Activated naive CD4-positive, alpha-beta T cell treated with anti-CD3 and anti-CD28 coated beads for 36 hours (primary cell): ENCODE measurements around the gene UNC13B. TPM values are rescaled to one million over a fixed set of nuclear protein-coding genes. Genes with fewer than 3 reads are reported as not detected.

Experiments used
- CTCF ChIA-PET: fragments of 350-600 bp; sonication (Branson Sonifier 250); formaldehyde crosslinking; loops from one replicate; lab custom pipeline; 2021; ENCODE audit warnings: antibody characterized with exemption; lab: Charles Lee
- DNase-seq: peaks from one replicate; pipeline ENCODE4 v3.0.0-alpha.2; 2020
- H3K27ac Mint-ChIP-seq: one replicate; pipeline ENCODE4 v1.8.0; 2021; ENCODE audit warnings: mild to moderate bottlenecking, mixed read lengths
- H3K27me3 Mint-ChIP-seq: one replicate; pipeline ENCODE4 v1.8.0; 2021; ENCODE audit warnings: low read depth, mixed read lengths
- H3K36me3 Mint-ChIP-seq: one replicate; pipeline ENCODE4 v1.8.0; 2021; ENCODE audit warnings: low read depth, mixed read lengths
- H3K4me1 Mint-ChIP-seq: one replicate; pipeline ENCODE4 v1.8.0; 2021; ENCODE audit warnings: low read depth, mixed read lengths
- H3K4me3 Mint-ChIP-seq: one replicate; pipeline ENCODE4 v1.8.0; 2021; ENCODE audit warnings: mild to moderate bottlenecking, moderate library complexity, mixed read lengths
- H3K9me3 Mint-ChIP-seq: one replicate; pipeline ENCODE4 v1.8.0; 2021; ENCODE audit warnings: mixed read lengths
- intact Hi-C: fragments of 100-400 bp; cut with micrococcal nuclease; formaldehyde crosslinking; loops from one replicate; pipeline ENCODE4 v1.15.1; 2023
- total RNA-seq, 2 experiments: library from RNA; stranded (reverse); gene quantifications; one replicate each; pipeline ENCODE4 v1.2.3, GENCODE V29; 2021

The UNC13B gene
- total RNA-seq, 2 experiments from 2014 or later, result 5.4 to 6.4 TPM

DNA sequence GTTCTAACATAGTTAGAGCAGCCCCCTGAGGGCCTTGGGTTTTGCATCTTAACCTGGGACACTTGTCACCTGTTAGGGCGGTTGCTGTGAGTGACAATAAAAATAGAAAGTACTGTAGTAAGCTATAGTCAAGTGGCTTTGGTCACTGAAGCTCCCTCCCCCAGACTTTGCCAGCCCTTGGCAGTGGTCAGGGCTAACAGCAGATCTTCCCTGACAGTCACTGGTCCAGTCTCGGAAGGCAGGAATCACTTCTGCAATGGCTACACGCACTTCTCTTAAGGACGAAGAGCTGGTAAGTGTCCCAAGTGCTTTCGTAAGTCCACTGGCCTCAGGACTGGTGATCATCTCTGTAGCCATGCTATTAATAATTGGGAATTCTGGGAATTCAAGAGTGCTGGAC lies 213.1 kb downstream of the UNC13B start:
- intact Hi-C loops, result no loop called here
- no peaks in the 10 kb centered on the region for H3K4me1 Mint-ChIP-seq
- CTCF ChIA-PET, result interaction anchor here (1.2 kb wide), 1 partner anchor 34 kb away, joined by 3 read pairs; no protein-coding TSS in a partner anchor
- no peaks in the 10 kb centered on the region for H3K27me3 Mint-ChIP-seq
- no peak overlapping the region for H3K27ac Mint-ChIP-seq
- no peak for DNase-seq
- no peak overlapping the region for H3K4me3 Mint-ChIP-seq
- H3K9me3 Mint-ChIP-seq, result no peaks in the 10 kb centered on the region
- H3K36me3 Mint-ChIP-seq, result no peaks in the 10 kb centered on the region

DNA sequence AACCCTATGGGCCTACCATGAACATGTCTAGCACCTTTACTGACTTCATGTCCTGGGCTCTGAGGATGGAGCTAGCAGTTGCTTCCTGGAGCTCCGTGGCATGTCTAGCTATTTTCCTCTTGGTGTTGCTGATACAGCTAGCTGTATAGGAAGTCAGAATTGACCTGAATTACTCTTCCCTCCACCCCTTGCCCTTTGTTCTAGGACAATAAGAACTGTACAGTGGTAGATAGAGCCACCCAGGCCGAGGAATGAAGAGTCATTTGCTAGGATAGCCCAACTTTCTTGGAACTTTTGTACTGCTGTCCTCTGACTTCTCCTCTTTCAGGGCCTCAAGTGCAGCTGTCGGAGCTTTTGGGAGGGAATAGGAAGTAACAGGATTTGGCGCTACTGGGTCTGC lies 218.2 kb downstream of the UNC13B start:
- Mint-ChIP-seq H3K36me3 (no peaks in the 10 kb centered on the region), H3K27ac (no peak overlapping the region), H3K4me1 (no peaks in the 10 kb centered on the region), H3K4me3 (no peak overlapping the region), H3K27me3 (no peaks in the 10 kb centered on the region), H3K9me3 (no peaks in the 10 kb centered on the region)
- intact Hi-C loops, result no loop called here
- DNase-seq, result no peak
- CTCF ChIA-PET, result interaction anchor here (0.7 kb wide), 1 partner anchor 782 kb away, joined by 9 read pairs; no protein-coding TSS in a partner anchor

DNA sequence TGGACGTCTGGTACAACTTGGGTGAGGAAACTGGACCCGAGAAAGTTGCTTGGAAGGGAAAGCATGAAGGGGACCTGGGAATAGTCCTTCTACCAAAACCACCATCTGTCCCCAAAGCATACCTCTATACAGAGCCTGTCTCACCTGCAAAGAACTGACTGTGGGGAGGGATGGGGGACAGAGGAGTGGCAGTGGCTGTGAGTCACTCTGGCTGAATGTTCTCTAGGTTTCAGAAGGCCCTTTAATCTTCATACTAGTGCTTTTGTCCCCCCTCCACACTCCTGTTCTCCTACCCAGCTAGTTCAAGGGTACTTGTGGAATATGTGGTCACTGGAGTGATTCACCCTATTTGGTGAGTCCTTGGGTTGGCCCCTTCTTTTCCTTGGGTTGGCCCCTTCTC lies 218.8 kb downstream of the UNC13B start:
- no peaks in the 10 kb centered on the region for H3K9me3 Mint-ChIP-seq
- H3K4me3 Mint-ChIP-seq, result no peak overlapping the region
- CTCF ChIA-PET, result no interaction called here
- no peaks in the 10 kb centered on the region for H3K27me3 Mint-ChIP-seq
- DNase-seq, result no peak
- no peaks in the 10 kb centered on the region for H3K4me1 Mint-ChIP-seq
- no peaks in the 10 kb centered on the region for H3K36me3 Mint-ChIP-seq
- H3K27ac Mint-ChIP-seq, result no peak overlapping the region
- intact Hi-C loops, result no loop called here

DNA sequence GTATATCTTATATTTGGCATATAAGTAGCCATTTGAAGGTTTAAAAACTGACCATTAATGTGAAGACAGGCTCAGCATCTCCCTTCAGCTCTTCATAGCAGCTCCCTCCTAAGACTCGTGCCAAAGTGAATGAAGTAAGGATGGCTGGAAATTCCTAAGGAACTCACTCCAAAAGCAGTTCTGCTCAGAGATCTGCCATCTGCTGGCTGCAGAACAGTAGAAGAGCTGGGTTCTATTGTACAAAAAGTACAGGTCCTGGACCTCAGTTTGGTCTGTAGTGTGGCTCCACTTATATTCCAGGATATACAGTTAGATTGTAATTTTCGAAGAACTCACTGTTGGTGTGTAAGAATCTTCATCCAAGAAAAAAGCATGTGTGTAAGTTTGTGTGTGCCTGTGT lies 223.2 kb downstream of the UNC13B start:
- intact Hi-C loops, result no loop called here
- Mint-ChIP-seq H3K9me3 (no peaks in the 10 kb centered on the region), H3K36me3 (no peaks in the 10 kb centered on the region), H3K27me3 (no peaks in the 10 kb centered on the region), H3K4me1 (no peaks in the 10 kb centered on the region), H3K4me3 (no peak overlapping the region), H3K27ac (no peak overlapping the region)
- no peak for DNase-seq
- CTCF ChIA-PET, result interaction anchor here (0.6 kb wide), 2 partner anchors 265 to 640 kb away, joined by 3 to 4 read pairs; no protein-coding TSS in a partner anchor

DNA sequence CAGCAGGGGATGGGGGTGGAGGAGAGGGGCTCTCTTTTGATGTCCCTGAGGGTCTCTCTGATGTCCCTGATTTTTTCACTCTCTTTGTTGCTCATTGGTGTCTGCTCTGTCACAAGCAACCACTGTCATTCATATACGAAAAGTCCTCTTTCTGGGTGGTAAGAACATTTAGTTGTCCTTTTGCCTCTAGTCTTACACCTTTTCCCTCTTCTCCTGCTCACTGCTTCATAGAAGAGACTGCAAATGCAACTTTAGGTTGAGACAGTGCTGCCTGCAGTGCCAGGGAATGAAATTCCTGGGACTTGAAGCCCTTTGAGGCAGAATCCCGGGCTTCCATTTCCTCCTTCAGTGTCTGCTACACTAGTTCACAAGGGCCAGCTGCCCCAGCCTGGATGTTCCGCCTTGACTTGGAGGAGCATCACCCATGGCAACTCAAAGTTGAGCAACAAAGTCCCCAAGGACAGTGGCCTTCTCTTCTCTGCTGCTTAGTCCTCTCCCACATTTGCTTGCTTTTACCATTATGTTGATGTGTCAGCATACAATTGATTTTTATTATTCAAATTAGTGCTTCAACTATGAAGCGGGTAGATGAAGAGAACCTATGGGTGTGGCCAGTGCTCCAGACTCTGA lies 233.4 kb downstream of the UNC13B start:
- Mint-ChIP-seq H3K9me3 (no peaks in the 10 kb centered on the region), H3K4me3 (no peak overlapping the region), H3K4me1 (no peaks in the 10 kb centered on the region), H3K27me3 (no peaks in the 10 kb centered on the region), H3K36me3 (no peaks in the 10 kb centered on the region), H3K27ac (no peak overlapping the region)
- intact Hi-C loops, result no loop called here
- CTCF ChIA-PET, result no interaction called here
- DNase-seq, result no peak

DNA sequence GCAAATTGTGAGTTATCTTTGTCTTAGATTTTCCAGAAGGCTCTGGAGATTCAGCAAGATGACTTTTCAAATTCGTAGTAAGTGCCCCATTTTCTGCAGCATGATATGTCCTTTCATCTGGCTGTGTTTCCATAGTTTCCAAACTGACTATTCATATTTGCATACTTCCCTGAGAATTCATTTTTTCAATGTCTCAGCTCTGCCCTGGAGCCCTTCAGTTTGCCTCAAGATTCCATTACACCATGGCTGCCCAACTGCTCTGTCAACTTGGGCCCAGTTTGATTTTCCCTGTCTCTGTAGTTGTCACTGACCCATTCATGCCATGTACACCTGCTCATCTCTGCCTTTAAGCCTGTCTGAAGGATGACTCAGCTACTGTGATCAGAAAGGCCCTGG lies 233.9 kb downstream of the UNC13B start:
- intact Hi-C loops, result no loop called here
- H3K4me1 Mint-ChIP-seq, result no peaks in the 10 kb centered on the region
- H3K9me3 Mint-ChIP-seq, result no peaks in the 10 kb centered on the region

DNA sequence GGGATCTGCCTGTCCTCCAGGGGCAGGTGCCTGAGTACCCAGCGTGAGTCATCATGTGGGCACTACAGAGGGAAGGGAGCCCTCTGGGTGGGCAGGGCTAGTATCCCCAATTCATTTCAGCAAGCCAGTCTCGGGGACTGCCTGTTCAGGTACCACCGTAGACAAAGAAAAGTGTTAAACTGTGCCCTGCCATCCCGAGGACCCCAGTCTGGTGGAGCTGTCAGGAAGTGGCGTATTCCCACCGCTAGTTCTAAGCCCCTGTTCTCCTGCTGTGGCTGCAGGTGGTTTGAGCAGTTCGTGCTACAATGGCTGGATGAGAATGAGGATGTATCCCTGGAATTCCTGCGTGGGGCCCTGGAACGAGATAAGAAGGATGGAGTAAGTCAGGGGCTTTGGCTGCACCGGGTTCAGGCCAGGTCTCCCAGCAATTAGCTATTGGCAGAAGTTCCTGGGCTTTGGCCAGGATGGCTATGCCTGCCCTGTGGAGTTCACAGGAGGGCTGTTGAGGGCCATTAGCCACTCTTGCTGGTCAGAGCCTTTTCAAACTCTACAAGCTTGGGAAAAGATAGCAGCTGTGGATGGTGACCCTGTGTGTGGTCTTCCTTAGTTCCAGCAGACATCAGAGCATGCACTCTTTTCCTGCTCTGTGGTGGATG lies 234.9 kb downstream of the UNC13B start:
- CTCF ChIA-PET, result interaction anchor here (0.6 to 1.3 kb wide), 3 partner anchors 17 to 55 kb away, joined by 3 read pairs; no protein-coding TSS in a partner anchor
- intact Hi-C loops, result no loop called here
- H3K27me3 Mint-ChIP-seq, result no peaks in the 10 kb centered on the region
- no peak overlapping the region for H3K27ac Mint-ChIP-seq
- no peaks in the 10 kb centered on the region for H3K4me1 Mint-ChIP-seq
- H3K4me3 Mint-ChIP-seq, result no peak overlapping the region
- H3K36me3 Mint-ChIP-seq, result no peaks in the 10 kb centered on the region
- DNase-seq, result no peak
- no peaks in the 10 kb centered on the region for H3K9me3 Mint-ChIP-seq

More for the DNA sequence above, 233.9 kb downstream of the UNC13B start:
- Mint-ChIP-seq H3K36me3 (no peaks in the 10 kb centered on the region), H3K4me3 (no peak overlapping the region), H3K27me3 (no peaks in the 10 kb centered on the region), H3K27ac (no peak overlapping the region)
- CTCF ChIA-PET, result no interaction called here
- DNase-seq, result no peak

DNA sequence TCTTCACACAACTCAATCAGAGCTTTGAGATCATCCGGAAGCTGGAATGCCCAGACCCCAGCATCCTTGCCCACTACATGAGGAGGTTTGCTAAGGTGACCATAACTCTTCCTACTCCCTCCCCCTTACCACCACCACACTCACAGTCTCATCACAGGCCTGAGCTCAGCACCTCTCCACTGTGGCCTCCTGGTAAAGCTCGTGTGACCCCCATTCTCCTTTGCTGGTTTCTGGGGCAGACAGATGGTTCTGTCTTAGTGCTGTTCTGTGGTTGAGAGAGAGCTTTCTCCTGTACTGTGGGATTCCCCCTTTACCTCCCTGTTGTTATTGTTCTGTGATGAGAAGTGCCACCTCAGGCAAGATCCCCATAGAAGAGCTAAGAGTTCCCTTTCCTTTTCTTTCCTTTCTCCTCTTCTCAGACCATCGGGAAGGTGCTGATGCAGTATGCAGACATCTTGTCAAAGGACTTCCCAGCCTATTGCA lies 235.4 kb downstream of the UNC13B start:
- Mint-ChIP-seq H3K27ac (no peak overlapping the region), H3K4me3 (no peak overlapping the region), H3K4me1 (no peaks in the 10 kb centered on the region), H3K36me3 (no peaks in the 10 kb centered on the region), H3K27me3 (no peaks in the 10 kb centered on the region), H3K9me3 (no peaks in the 10 kb centered on the region)
- CTCF ChIA-PET, result interaction anchor here (0.5 to 1.3 kb wide), 4 partner anchors 16 to 69 kb away, joined by 3 to 5 read pairs (median 3); no protein-coding TSS in a partner anchor
- DNase-seq, result no peak
- intact Hi-C loops, result no loop called here

DNA sequence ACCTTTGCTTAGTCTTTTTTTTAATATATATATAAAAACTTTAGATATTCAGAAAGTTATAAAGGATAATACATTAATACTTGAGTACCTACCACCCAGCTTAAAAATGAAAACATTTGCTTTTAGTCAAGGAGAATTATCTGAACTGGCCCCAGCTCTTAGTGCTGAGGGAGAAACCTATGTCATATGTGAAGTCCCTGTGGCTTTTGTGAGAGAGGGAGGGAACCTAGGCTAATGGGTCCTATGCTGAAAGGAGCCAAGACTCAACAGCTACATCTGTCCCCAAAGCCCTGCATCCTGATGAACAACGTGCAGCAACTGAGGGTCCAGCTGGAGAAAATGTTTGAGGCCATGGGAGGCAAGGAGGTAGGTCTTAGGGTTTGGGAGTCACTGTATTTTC lies 236.1 kb downstream of the UNC13B start:
- H3K36me3 Mint-ChIP-seq, result no peaks in the 10 kb centered on the region
- no peaks in the 10 kb centered on the region for H3K4me1 Mint-ChIP-seq
- H3K27ac Mint-ChIP-seq, result no peak overlapping the region
- intact Hi-C loops, result no loop called here
- no peak for DNase-seq
- CTCF ChIA-PET, result interaction anchor here (0.6 to 1.3 kb wide), 3 partner anchors 31 to 548 kb away, joined by 3 read pairs; no protein-coding TSS in a partner anchor
- no peaks in the 10 kb centered on the region for H3K9me3 Mint-ChIP-seq
- H3K4me3 Mint-ChIP-seq, result no peak overlapping the region
- H3K27me3 Mint-ChIP-seq, result no peaks in the 10 kb centered on the region

DNA sequence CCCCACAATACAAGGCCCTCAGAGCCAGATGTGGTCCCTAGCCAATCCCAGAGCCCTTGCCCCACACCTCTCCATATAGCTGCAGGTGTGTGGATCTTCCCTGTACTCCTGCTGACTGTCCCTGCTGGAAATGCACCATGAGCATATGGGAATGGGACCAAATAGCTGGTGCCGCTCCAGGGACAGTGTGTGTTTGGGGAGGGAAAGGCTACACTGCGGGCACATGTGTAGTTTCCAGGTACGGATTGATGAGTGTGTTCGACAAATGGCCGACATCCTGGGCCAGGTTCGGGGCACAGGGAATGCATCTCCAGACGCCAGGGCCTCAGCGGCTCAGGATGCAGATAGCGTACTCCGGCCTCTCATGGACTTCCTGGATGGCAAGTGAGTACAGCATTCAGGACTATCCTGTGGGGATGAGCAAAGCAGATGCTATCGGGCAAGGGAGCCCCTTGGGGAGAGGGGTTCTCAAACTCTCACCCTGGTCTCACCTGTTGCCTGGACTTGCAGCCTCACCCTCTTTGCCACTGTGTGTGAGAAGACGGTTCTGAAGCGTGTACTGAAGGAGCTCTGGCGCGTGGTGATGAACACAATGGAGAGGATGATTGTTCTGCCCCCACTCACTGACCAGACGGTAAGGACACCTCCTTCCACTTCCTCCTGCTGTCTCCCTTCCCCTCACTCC lies 237.0 kb downstream of the UNC13B start:
- H3K9me3 Mint-ChIP-seq, result no peaks in the 10 kb centered on the region
- intact Hi-C loops, result no loop called here
- H3K4me1 Mint-ChIP-seq, result no peaks in the 10 kb centered on the region
- H3K27ac Mint-ChIP-seq, result no peak overlapping the region
- no peaks in the 10 kb centered on the region for H3K36me3 Mint-ChIP-seq
- no peak overlapping the region for H3K4me3 Mint-ChIP-seq
- H3K27me3 Mint-ChIP-seq, result no peaks in the 10 kb centered on the region
- CTCF ChIA-PET, result no interaction called here
- no peak for DNase-seq

DNA sequence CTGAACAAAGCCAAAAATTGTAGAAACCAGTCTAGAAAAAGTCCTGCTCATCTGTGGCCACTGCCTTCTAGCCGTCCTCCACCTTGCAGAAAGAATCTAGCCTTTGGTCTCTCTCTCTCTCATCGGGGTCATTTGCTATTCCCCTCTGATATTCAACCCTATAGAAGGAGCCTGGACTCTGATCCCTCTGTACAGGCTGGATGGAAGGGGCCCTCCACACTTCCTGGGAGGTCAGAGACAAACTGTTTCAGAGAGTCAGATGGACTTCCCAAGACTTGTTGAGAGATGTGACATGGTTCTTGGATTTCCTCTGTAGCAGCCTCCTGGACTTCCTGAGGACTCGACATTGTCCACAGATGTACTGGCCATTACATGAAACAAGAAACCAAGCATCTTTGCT lies 243.1 kb downstream of the UNC13B start:
- no peaks in the 10 kb centered on the region for H3K9me3 Mint-ChIP-seq
- intact Hi-C loops, result no loop called here
- no peak overlapping the region for H3K4me3 Mint-ChIP-seq
- no peak for DNase-seq
- H3K36me3 Mint-ChIP-seq, result no peaks in the 10 kb centered on the region
- no peaks in the 10 kb centered on the region for H3K4me1 Mint-ChIP-seq
- no peak overlapping the region for H3K27ac Mint-ChIP-seq
- CTCF ChIA-PET, result no interaction called here
- H3K27me3 Mint-ChIP-seq, result peaks cover 12% of the 10 kb centered on the region

DNA sequence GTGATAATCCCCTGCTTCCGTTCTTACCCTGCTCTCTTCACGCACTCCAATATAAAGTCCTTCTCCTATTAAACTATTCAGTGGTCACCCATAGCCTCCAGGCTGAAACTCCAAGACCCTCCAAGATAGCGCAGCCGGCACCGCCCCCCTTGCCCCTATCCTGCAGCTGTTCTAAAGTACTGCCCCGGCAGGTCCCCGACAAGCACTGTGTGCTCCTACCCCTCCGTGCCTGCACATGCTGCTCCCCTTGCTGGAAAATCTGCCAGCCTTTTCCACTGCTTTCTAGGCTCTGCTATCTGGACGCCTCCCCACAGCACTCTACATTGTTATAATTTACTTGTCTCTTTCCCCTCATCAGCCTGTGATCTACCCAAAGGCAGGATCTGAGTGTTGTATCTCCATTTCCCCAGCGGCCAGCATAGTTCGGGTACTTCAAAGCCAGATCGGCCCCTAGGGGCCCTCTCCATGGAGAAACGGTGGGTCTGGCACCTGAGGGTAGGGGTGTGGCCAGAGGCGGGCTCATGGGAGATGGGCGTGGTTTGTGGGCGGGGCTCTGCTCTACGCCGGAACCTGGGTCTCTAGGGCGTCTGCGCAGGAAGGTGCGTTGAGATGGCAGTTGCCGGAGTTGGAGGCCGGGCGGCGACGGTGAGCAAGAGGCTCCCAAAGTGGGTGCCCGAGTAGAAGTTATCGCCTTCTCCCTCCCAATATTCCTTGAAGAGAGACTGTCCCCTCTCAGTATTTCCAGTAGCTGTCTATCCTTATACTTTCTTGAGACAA lies 244.6 kb downstream of the UNC13B start:
- Mint-ChIP-seq H3K27me3 (peaks cover 12% of the 10 kb centered on the region), H3K9me3 (no peaks in the 10 kb centered on the region), H3K4me3 (no peak overlapping the region), H3K27ac (no peak overlapping the region), H3K4me1 (no peaks in the 10 kb centered on the region), H3K36me3 (no peaks in the 10 kb centered on the region)
- CTCF ChIA-PET, result no interaction called here
- intact Hi-C loops, result no loop called here
- peak; percentile 59 for DNase-seq
